AG04450 (cell line): ENCODE data around the gene NOC4L. TPM values are rescaled to one million over a fixed set of nuclear protein-coding genes. Genes with fewer than 3 reads are reported as not detected.

Source experiments
- CTCF ChIA-PET: fragments of 300-600, 350-600 bp; formaldehyde crosslinking; extraction: SDS; loops from one replicate; lab custom pipeline; 2022; ENCODE audit warnings: antibody characterized with exemption, inconsistent platforms; lab: Charles Lee
- POLR2A ChIA-PET: fragments of 350-600 bp; formaldehyde crosslinking; extraction: SDS; loops from one replicate; lab custom pipeline; 2021; ENCODE audit warnings: antibody characterized with exemption, inconsistent platforms; lab: Yijun Ruan, JAX
- DNase-seq: peaks from one replicate; pipeline ENCODE4 v3.0.0-alpha.2; 2011; ENCODE audit warnings: low read depth, low spot score
- H3K27ac ChIP-seq: one replicate; pipeline ENCODE4 v1.5.1; 2012; ENCODE audit warnings: low read depth, low read length, control low read depth
- H3K27me3 ChIP-seq: one replicate; pipeline ENCODE4 v1.6.0; 2012; ENCODE audit warnings: low read length; ENCODE audit not compliant: control insufficient read depth, insufficient read depth
- H3K4me3 ChIP-seq: 2 replicates; pipeline ENCODE4 v1.5.1; 2011; ENCODE audit warnings: mild to moderate bottlenecking, low read depth, low read length, control low read depth
- H3K9me3 ChIP-seq: 2 replicates; pipeline ENCODE4 v1.5.1; 2012; ENCODE audit warnings: low read length; ENCODE audit not compliant: control insufficient read depth, insufficient read depth
- CTCF ChIP-seq: IDR thresholded peaks from 2 replicates; pipeline ENCODE4 v1.5.1; 2011; ENCODE audit warnings: low read depth, low read length, control low read depth, inconsistent platforms
- polyA plus RNA-seq: library from polyadenylated mRNA; depleted of rRNA; stranded (reverse); fragments of >200 nt; gene quantifications from 2 replicates; pipeline ENCODE4 v1.2.3, GENCODE V29; 2011

The NOC4L gene
- polyA plus RNA-seq, 1 experiment, result 2.9 TPM

- ChIA-PET CTCF (no interaction called here), POLR2A (no interaction called here)
- H3K4me3 ChIP-seq, result no peak overlapping the region
- no peak overlapping the region for H3K27ac ChIP-seq
- peaks cover 30% of the 10 kb centered on the region for H3K27me3 ChIP-seq
- TF ChIP-seq CTCF, result no peak
- peaks cover 21% of the 10 kb centered on the region for H3K9me3 ChIP-seq
- DNase-seq, result no peak
Observed at GRCh38 chr12:132188451-132188901, 44.2 kb downstream of the NOC4L start.

- ChIA-PET POLR2A (interaction anchor here (0.6 to 1.1 kb wide), 2 partner anchors 35 to 138 kb away, joined by 3 to 6 read pairs; no protein-coding TSS in a partner anchor), CTCF (no interaction called here)
- DNase-seq, result no peak
- Histone ChIP-seq H3K27ac (no peak overlapping the region), H3K4me3 (peak overlapping the region; percentile 64), H3K27me3 (peaks cover 28% of the 10 kb centered on the region), H3K9me3 (peaks cover 25% of the 10 kb centered on the region)
- no peak for TF ChIP-seq CTCF
Observed at GRCh38 chr12:132188916-132189325, 44.7 kb downstream of the NOC4L start.

- Histone ChIP-seq H3K27me3 (peaks cover 24% of the 10 kb centered on the region), H3K4me3 (peak overlapping the region; percentile 64), H3K27ac (no peak overlapping the region), H3K9me3 (peaks cover 31% of the 10 kb centered on the region)
- ChIA-PET CTCF (no interaction called here), POLR2A (interaction anchor here (0.6 to 1.1 kb wide), 4 partner anchors 19 to 137 kb away, joined by 3 to 6 read pairs (median 4); no protein-coding TSS in a partner anchor)
- peak; percentile 56 for DNase-seq
- TF ChIP-seq CTCF, result no peak
Observed at GRCh38 chr12:132189378-132190011, 45.2 kb downstream of the NOC4L start.

GRCh38 chr12:132190012-132190755, 45.9 kb downstream of the NOC4L start:
- H3K27ac ChIP-seq, result no peak overlapping the region
- H3K27me3 ChIP-seq, result peaks cover 22% of the 10 kb centered on the region
- TF ChIP-seq CTCF, result no peak
- peaks cover 37% of the 10 kb centered on the region for H3K9me3 ChIP-seq
- peak overlapping the region; percentile 64 for H3K4me3 ChIP-seq
- CTCF ChIA-PET, result no interaction called here
- no peak for DNase-seq
- POLR2A ChIA-PET, result interaction anchor here (0.7 to 1.1 kb wide), 3 partner anchors 19 to 36 kb away, joined by 3 to 4 read pairs (median 4); no protein-coding TSS in a partner anchor
